ENCODE measurements around the gene FLII.

The FLII gene

GRCh38 chr17:18238299-18238698 is 20.2 kb downstream of the FLII start:
- Histone ChIP-seq H2BK12ac (ENCODE audit: low read length in 2 of 2) (no peak overlapping the region), H3K4me1 (ENCODE audit: control insufficient read depth, insufficient read depth, low read depth, low read length) (peaks cover 21% of the 10 kb centered on the region), H3K79me1 (replicated peaks; ENCODE audit: low read length, poor library complexity, severe bottlenecking) (peaks cover 8% of the 10 kb centered on the region), H3K4me2 (ENCODE audit: low read length, poor library complexity, severe bottlenecking) (no peak overlapping the region), H2AFZ (ENCODE audit: low read depth, low read length) (no peak overlapping the region), H2AK5ac (ENCODE audit: low read length, severe bottlenecking) (no peak overlapping the region), H4K91ac (ENCODE audit: low read length) (no peak overlapping the region), H3K14ac (ENCODE audit: low read length in 2 of 2) (no peak overlapping the region), H3K4ac (ENCODE audit: low read depth in 1 of 2, low read length in 2 of 2) (no peak overlapping the region), H3K9ac (ENCODE audit: low read length) (no peak overlapping the region), H3K36me3 (ENCODE audit: control insufficient read depth in 1 of 2, insufficient read depth in 2 of 2, low read depth in 1 of 2, low read length in 2 of 2) (peaks cover 89 to 95% of the 10 kb centered on the region in 2 experiments), H2BK120ac (ENCODE audit: low read depth, low read length) (no peak overlapping the region), H2BK15ac (ENCODE audit: low read depth, poor library complexity, severe bottlenecking) (no peak overlapping the region), H3K9me3 (ENCODE audit: control insufficient read depth, low read length) (no peaks in the 10 kb centered on the region), H2BK5ac (ENCODE audit: low read depth, low read length, poor library complexity, severe bottlenecking) (no peak overlapping the region), H3K4me3 (ENCODE audit: insufficient read depth in 1 of 2, low read depth in 1 of 2, low read length in 2 of 2) (no peak overlapping the region), H3K27ac (ENCODE audit: low read length, poor library complexity, severe bottlenecking) (no peak overlapping the region), H3K18ac (ENCODE audit: low read depth in 1 of 2, low read length in 2 of 2) (no peak overlapping the region), H3K23ac (ENCODE audit: low read length in 2 of 2) (no peak overlapping the region), H4K8ac (ENCODE audit: low read length) (no peak overlapping the region), H3K27me3 (ENCODE audit: control insufficient read depth in 1 of 2, insufficient read depth in 1 of 2, low read length in 2 of 2) (no peaks in the 10 kb centered on the region)
- 94% methylated on average over 18 of the region's 18 CpGs for WGBS
- no peak for DNase-seq

- H3K4me2 ChIP-seq (ENCODE audit: low read length, poor library complexity, severe bottlenecking) = no peak overlapping the region
- no peak overlapping the region for H2AK5ac ChIP-seq (ENCODE audit: low read length, severe bottlenecking)
- DNase-seq = no peak
- no peak overlapping the region for H2BK15ac ChIP-seq (ENCODE audit: low read depth, poor library complexity, severe bottlenecking)
- H3K9ac ChIP-seq (ENCODE audit: low read length) = no peak overlapping the region
- H3K23ac ChIP-seq (ENCODE audit: low read length in 2 of 2) = no peak overlapping the region
- no peak overlapping the region for H2AFZ ChIP-seq (ENCODE audit: low read depth, low read length)
- no peak overlapping the region for H3K18ac ChIP-seq (ENCODE audit: low read depth in 1 of 2, low read length in 2 of 2)
- WGBS = 97% methylated on average over 20 of the region's 20 CpGs
- no peak overlapping the region for H2BK12ac ChIP-seq (ENCODE audit: low read length in 2 of 2)
- H3K4ac ChIP-seq (ENCODE audit: low read depth in 1 of 2, low read length in 2 of 2) = no peak overlapping the region
- H3K9me3 ChIP-seq (ENCODE audit: control insufficient read depth, low read length) = no peaks in the 10 kb centered on the region
- no peak overlapping the region for H2BK5ac ChIP-seq (ENCODE audit: low read depth, low read length, poor library complexity, severe bottlenecking)
- no peaks in the 10 kb centered on the region for H3K27me3 ChIP-seq (ENCODE audit: control insufficient read depth in 1 of 2, insufficient read depth in 1 of 2, low read length in 2 of 2)
- peaks cover 91 to 97% of the 10 kb centered on the region in 2 experiments for H3K36me3 ChIP-seq (ENCODE audit: control insufficient read depth in 1 of 2, insufficient read depth in 2 of 2, low read depth in 1 of 2, low read length in 2 of 2)
- H4K8ac ChIP-seq (ENCODE audit: low read length) = no peak overlapping the region
- no peak overlapping the region for H2BK120ac ChIP-seq (ENCODE audit: low read depth, low read length)
- no peak overlapping the region for H3K4me3 ChIP-seq (ENCODE audit: insufficient read depth in 1 of 2, low read depth in 1 of 2, low read length in 2 of 2)
- no peak overlapping the region for H3K27ac ChIP-seq (ENCODE audit: low read length, poor library complexity, severe bottlenecking)
- H4K91ac ChIP-seq (ENCODE audit: low read length) = no peak overlapping the region
- no peak overlapping the region for H3K14ac ChIP-seq (ENCODE audit: low read length in 2 of 2)
- peaks cover 21% of the 10 kb centered on the region for H3K4me1 ChIP-seq (ENCODE audit: control insufficient read depth, insufficient read depth, low read depth, low read length)
- peaks cover 13% of the 10 kb centered on the region for H3K79me1 ChIP-seq (replicated peaks; ENCODE audit: low read length, poor library complexity, severe bottlenecking)
Measured at GRCh38 chr17:18237461-18237860, 21.1 kb downstream of the FLII start.

- Histone ChIP-seq H2AFZ (ENCODE audit: low read depth, low read length) (no peak overlapping the region), H3K9me3 (ENCODE audit: control insufficient read depth, low read length) (no peaks in the 10 kb centered on the region), H3K4me2 (ENCODE audit: low read length, poor library complexity, severe bottlenecking) (no peak overlapping the region), H3K36me3 (ENCODE audit: control insufficient read depth in 1 of 2, insufficient read depth in 2 of 2, low read depth in 1 of 2, low read length in 2 of 2) (peaks cover 88 to 91% of the 10 kb centered on the region in 2 experiments), H2BK15ac (ENCODE audit: low read depth, poor library complexity, severe bottlenecking) (no peak overlapping the region), H3K27me3 (ENCODE audit: control insufficient read depth in 1 of 2, insufficient read depth in 1 of 2, low read length in 2 of 2) (no peaks in the 10 kb centered on the region), H2BK120ac (ENCODE audit: low read depth, low read length) (no peak overlapping the region), H3K14ac (ENCODE audit: low read length in 2 of 2) (no peak overlapping the region), H4K91ac (ENCODE audit: low read length) (no peak overlapping the region), H4K8ac (ENCODE audit: low read length) (no peak overlapping the region), H3K4me1 (ENCODE audit: control insufficient read depth, insufficient read depth, low read depth, low read length) (peaks cover 21% of the 10 kb centered on the region), H3K23ac (ENCODE audit: low read length in 2 of 2) (no peak overlapping the region), H3K18ac (ENCODE audit: low read depth in 1 of 2, low read length in 2 of 2) (no peak overlapping the region), H2BK5ac (ENCODE audit: low read depth, low read length, poor library complexity, severe bottlenecking) (no peak overlapping the region), H2AK5ac (ENCODE audit: low read length, severe bottlenecking) (no peak overlapping the region), H3K4me3 (ENCODE audit: insufficient read depth in 1 of 2, low read depth in 1 of 2, low read length in 2 of 2) (no peak overlapping the region), H3K4ac (ENCODE audit: low read depth in 1 of 2, low read length in 2 of 2) (no peak overlapping the region), H3K27ac (ENCODE audit: low read length, poor library complexity, severe bottlenecking) (no peak overlapping the region), H3K79me1 (replicated peaks; ENCODE audit: low read length, poor library complexity, severe bottlenecking) (peaks cover 13% of the 10 kb centered on the region), H2BK12ac (ENCODE audit: low read length in 2 of 2) (no peak overlapping the region), H3K9ac (ENCODE audit: low read length) (no peak overlapping the region)
- no peak for DNase-seq
- WGBS = 93% methylated on average over 18 of the region's 18 CpGs
Measured at GRCh38 chr17:18236494-18236893, 22.0 kb downstream of the FLII start.

DNA sequence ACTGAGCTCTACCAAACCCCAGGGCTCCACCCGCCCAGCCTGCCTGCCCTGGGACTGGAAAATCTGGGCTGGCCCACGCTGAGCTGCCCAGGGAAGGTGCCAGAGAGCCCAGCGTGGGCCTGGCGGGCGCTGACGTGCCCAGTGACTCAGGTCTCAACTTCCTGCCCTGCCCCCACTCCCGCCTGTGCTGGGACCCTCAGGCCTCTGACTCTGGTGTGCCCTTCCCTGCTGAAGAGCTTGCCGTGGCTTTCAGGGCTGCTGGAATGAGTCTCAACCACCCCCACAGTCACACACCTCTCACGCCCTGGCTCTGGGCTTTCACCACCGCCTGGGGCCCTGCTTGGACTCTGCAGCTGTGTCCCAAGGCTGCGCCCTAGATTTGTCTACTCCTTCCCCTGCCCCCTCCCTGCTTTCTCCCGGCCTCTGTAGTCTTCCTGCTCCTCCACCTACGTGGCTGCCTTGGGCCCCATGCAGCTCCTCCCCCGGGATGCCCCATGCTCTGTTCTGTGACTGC is 22.7 kb downstream of the FLII start:
- H2BK5ac ChIP-seq (ENCODE audit: low read depth, low read length, poor library complexity, severe bottlenecking) = no peak overlapping the region
- H3K27ac ChIP-seq (ENCODE audit: low read length, poor library complexity, severe bottlenecking) = peak overlapping the region; percentile 72
- no peak overlapping the region for H4K91ac ChIP-seq (ENCODE audit: low read length)
- H2BK120ac ChIP-seq (ENCODE audit: low read depth, low read length) = no peak overlapping the region
- H3K4me2 ChIP-seq (ENCODE audit: low read length, poor library complexity, severe bottlenecking) = peak overlapping the region; percentile 19
- no peak overlapping the region for H3K23ac ChIP-seq (ENCODE audit: low read length in 2 of 2)
- 73% methylated on average over 14 of the region's 14 CpGs for WGBS
- H4K8ac ChIP-seq (ENCODE audit: low read length) = no peak overlapping the region
- H3K4me1 ChIP-seq (ENCODE audit: control insufficient read depth, insufficient read depth, low read depth, low read length) = peaks cover 24% of the 10 kb centered on the region
- peak; percentile 45 for DNase-seq
- H2AK5ac ChIP-seq (ENCODE audit: low read length, severe bottlenecking) = no peak overlapping the region
- H3K4ac ChIP-seq (ENCODE audit: low read depth in 1 of 2, low read length in 2 of 2) = no peak overlapping the region
- no peaks in the 10 kb centered on the region for H3K27me3 ChIP-seq (ENCODE audit: control insufficient read depth in 1 of 2, insufficient read depth in 1 of 2, low read length in 2 of 2)
- H3K14ac ChIP-seq (ENCODE audit: low read length in 2 of 2) = no peak overlapping the region
- no peak overlapping the region for H2BK12ac ChIP-seq (ENCODE audit: low read length in 2 of 2)
- no peak overlapping the region for H3K9ac ChIP-seq (ENCODE audit: low read length)
- H3K18ac ChIP-seq (ENCODE audit: low read depth in 1 of 2, low read length in 2 of 2) = peak overlapping the region in 1 of 2 experiments; percentile 23
- no peak overlapping the region for H2BK15ac ChIP-seq (ENCODE audit: low read depth, poor library complexity, severe bottlenecking)
- peaks cover 84% of the 10 kb centered on the region in 2 experiments for H3K36me3 ChIP-seq (ENCODE audit: control insufficient read depth in 1 of 2, insufficient read depth in 2 of 2, low read depth in 1 of 2, low read length in 2 of 2)
- no peaks in the 10 kb centered on the region for H3K9me3 ChIP-seq (ENCODE audit: control insufficient read depth, low read length)
- H3K4me3 ChIP-seq (ENCODE audit: insufficient read depth in 1 of 2, low read depth in 1 of 2, low read length in 2 of 2) = no peak overlapping the region
- H3K79me1 ChIP-seq (replicated peaks; ENCODE audit: low read length, poor library complexity, severe bottlenecking) = peaks cover 20% of the 10 kb centered on the region
- H2AFZ ChIP-seq (ENCODE audit: low read depth, low read length) = no peak overlapping the region

Data from mesenchymal stem cell (in vitro differentiated cells and primary cell).